Neural cell (in vitro differentiated cells): ENCODE data around the gene FBXO42.

Source experiments
- EP300 ChIP-seq: fragments of 450-650 bp; conservative IDR thresholded peaks from 2 replicates; pipeline ENCODE4 v1.6.1; 2014; ENCODE audit warnings: antibody characterized with exemption, mild to moderate bottlenecking, moderate library complexity; ENCODE audit not compliant: poor library complexity, severe bottlenecking
- EZH2 ChIP-seq: fragments of 200-600, 300-800 bp; shearing (Covaris generic), sonication (generic); IDR thresholded peaks from 2 replicates; pipeline ENCODE4 v1.6.1; 2014; ENCODE audit warnings: antibody characterized with exemption, low read length, borderline replicate concordance, mild to moderate bottlenecking; ENCODE audit not compliant: insufficient read depth, poor library complexity, severe bottlenecking
- MXI1 ChIP-seq: fragments of 450-650 bp; conservative IDR thresholded peaks from 2 replicates; pipeline ENCODE4 v1.6.1; 2014; ENCODE audit warnings: antibody characterized with exemption, mild to moderate bottlenecking; ENCODE audit not compliant: poor library complexity, severe bottlenecking
- POLR2AphosphoS5 ChIP-seq: IDR thresholded peaks from 2 replicates; pipeline ENCODE4 v1.6.1; 2012
- RAD21 ChIP-seq: fragments of 450-650 bp; conservative IDR thresholded peaks from 2 replicates; pipeline ENCODE4 v1.6.1; 2014; ENCODE audit warnings: antibody characterized with exemption, mild to moderate bottlenecking, moderate library complexity
- TF ChIP-seq, protein P1 (sequence below): fragments of 450-650 bp; IDR thresholded peaks from 2 replicates; pipeline ENCODE4 v1.5.1; 2014; ENCODE audit warnings: antibody characterized with exemption, mild to moderate bottlenecking, moderate library complexity; ENCODE audit not compliant: poor library complexity, severe bottlenecking

DNA sequence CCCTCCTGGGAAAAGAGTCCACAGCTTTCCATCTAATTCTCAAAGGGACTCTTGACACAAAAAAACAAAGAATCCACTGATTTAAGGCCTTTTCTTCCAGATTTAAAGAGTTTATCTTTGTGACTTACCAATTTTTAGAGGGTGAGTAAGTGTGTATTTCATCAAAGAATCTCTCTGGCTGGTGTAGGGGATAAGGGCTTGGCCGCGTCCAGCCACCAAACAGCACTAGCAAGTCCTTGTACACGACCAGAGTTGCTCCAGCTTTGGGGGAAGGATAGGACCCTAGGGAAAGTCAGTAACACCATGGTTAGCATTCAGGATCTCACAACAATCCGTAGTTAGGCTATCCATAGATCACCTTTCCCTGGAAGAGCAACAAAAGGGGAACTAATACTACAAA is 95.8 kb downstream of the FBXO42 start:
- TF ChIP-seq, protein P1, sequence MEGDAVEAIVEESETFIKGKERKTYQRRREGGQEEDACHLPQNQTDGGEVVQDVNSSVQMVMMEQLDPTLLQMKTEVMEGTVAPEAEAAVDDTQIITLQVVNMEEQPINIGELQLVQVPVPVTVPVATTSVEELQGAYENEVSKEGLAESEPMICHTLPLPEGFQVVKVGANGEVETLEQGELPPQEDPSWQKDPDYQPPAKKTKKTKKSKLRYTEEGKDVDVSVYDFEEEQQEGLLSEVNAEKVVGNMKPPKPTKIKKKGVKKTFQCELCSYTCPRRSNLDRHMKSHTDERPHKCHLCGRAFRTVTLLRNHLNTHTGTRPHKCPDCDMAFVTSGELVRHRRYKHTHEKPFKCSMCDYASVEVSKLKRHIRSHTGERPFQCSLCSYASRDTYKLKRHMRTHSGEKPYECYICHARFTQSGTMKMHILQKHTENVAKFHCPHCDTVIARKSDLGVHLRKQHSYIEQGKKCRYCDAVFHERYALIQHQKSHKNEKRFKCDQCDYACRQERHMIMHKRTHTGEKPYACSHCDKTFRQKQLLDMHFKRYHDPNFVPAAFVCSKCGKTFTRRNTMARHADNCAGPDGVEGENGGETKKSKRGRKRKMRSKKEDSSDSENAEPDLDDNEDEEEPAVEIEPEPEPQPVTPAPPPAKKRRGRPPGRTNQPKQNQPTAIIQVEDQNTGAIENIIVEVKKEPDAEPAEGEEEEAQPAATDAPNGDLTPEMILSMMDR = no peak
- TF ChIP-seq EP300 = no peak
- TF ChIP-seq MXI1 = no peak
- no peak for TF ChIP-seq POLR2AphosphoS5
- no peak for TF ChIP-seq RAD21
- TF ChIP-seq EZH2 = no peak
